Germinal center (tissue), 1 donor: ENCODE data around the gene NUAK1.
A peak's percentile ranks its signal among the peaks of the same experiment; 100 is the strongest.

Experiments
- DNase-seq: peaks from one replicate; pipeline ENCODE4 v3.0.0; 2012; ENCODE audit warnings: mixed read lengths, low spot score

The NUAK1 gene

DNA sequence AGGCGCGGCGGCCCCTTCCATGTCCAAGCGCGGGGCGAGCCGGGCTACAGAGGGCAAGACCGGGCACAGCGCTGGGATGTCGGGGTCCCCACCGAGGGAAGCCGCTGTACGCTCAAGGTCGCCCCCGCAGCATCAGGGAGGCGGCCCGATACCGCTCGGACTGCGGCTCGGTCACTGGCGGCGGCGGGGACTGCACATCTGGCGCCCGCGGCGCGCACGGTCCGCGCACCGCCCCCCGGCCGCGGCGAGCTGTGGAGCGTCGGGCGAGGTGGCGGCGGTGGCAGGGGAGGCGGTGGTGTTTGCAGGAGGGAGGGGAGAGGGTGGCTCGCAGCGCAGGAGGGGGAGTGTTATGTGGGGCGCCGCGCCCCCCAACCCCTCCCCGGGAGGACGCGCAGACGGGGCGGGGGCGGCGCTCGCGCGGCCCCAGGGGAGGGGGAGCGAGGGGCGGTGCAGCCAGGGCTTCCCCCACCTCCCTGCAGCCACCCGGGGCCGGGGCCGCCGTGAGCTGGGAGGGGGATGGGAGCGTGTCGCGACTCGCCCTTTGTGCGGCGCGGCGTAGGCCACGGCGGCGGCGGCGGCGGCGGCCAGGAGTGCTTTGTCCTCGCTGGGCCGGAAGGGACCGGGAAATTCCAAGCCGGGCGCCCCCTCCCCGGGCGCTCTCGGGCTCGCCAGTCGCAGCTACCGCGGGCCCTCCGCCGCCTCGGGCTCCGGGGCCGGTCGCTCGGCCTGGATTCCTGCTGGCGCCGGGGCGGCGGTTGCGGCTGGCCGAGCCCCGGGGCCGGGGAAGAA lies at the start of gene NUAK1:
TSS of gene NUAK1 (minus strand) at position 322 of the 789 bp plus-strand sequence. CDS start at position 21, 301 bp downstream.
- DNase-seq: peak; percentile 38

DNA sequence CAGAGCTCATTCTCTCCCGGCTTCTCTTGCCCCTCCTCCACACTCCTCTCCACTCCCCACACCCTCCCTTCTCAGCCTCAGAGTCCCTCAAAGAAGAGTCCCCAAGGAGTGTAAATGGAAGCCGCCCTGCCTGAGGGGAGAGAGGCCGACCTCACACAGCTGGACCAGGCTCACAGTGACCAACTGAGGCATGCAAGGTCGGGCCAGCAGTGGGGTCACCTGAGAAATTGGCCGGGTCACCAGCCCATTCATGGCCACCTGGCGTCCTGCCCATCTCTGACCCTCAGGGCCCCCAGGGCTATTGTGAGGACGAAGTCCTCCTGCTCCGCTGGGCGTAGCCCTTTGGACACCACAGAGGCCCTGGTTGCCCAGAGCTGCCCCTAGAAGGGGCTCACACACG lies 49.5 kb upstream of the NUAK1 start:
- DNase-seq: no peak

DNA sequence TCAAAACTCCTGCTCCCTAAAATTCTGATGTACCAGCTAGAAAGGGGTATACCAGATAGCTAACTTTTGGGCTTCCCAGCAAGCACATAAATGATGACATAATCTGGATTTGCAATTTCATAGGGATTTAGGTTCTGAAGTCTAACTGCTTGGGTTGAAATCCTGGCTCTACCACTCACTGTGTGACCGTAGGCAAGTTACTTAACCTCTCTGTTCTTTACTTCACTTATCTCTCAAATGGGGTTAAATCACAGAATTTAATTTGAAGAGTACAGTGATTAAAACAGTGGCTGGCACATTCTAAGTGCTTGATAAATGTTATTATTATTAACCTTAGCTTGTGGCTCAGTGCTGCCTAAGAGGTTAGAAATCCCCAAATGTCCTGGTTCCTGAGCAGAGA lies 49.1 kb upstream of the NUAK1 start:
- DNase-seq: no peak

DNA sequence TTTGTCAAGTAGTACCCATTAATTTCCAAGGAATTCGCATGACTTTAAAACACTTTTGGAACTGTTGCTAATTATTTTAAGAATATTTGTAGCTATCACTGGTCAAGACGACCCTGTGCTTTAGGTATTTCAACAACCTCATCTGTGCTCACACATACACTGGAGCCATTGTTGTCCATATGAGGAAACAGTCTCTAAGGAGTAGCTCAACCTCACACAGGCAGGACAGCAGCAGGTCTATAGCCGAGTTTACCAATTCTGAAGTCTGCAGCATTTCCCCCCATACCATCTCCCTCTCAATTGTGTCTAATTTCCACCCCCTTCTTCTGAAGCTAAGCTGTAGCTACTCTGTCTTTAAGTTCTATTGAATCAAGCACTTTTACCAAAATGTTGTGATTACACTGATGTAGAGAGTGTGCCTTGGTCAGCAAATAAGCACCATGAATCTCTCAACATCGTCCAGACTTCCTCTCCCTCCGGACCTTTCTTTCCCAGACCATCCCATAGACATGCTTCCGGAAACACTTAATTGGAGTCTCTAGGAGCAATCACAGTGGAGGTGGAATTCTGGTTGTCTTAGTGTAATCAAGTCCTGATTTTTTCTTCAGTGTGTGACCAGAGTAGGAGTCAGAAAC lies 48.5 kb upstream of the NUAK1 start:
- DNase-seq: no peak

DNA sequence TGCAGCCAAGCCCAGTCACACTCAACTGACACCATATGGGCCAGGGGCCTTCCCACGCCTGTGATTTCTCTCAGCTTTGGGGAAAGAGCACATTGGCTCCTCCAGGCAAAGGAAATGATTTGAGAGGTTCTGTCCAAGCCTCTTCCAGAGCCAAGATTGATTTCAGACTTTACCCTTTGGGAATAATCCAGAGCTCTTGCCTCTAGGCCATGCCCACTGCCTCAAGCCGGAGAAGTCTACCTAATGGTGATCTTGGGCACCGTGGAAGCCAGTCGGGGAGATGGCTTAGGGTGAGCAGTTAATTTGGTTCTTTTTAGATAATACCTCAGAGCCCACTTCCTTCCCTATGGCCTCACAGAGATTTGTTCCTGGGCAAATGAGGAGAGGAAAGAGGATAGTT lies 45.0 kb upstream of the NUAK1 start:
- no peak for DNase-seq

DNA sequence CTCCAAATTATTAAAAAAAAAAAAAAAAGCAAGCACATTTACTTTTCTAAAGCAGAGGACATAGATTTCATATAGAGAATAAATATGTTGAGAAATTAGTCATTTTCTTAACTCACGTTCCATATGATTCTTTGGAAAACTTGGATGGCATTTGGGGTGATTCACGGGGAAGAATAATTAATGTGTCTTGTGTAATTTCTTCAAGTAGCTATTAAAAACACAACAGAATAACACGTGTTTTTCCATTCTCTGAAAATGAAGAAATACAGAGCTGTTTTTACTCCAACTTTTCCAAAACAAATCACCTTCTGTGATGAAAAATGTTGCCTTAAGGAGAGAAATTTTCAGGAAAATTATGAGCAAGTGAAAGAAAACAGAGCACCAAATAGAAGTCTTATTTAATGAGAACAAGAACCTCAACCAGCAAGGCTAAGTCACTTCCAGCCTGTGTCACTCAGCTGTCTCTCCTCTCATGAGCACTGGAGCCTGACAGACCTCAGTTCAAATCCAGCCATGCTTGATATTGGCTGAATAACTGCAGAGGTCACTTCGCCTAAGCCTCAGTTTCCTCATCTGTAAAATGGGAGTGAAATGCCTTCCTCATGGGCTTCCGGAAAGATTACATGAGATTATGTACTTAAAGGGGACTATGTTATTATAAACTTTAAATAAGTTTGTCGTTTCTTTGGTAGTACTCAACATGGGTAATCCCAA lies 42.8 kb upstream of the NUAK1 start:
- no peak for DNase-seq

DNA sequence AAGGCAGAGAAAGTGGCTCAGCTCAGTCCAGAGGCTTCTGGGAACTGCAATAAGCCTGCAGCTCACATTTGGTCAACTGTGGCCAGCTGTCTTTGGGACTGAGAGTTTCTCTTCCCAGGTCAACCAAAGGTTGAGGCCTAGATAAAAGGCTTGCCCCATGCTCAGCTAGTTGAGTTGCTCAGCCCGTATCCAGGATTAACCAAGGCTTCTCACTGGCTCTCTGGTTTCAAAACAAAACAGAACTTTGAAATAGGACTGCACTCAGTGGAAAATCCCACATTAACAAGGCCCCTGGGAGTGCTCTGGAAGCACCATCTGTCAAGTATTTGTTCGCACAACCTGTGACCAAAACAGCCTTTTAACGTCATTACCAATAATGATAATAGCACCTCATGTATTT lies 40.3 kb upstream of the NUAK1 start:
- DNase-seq: no peak

DNA sequence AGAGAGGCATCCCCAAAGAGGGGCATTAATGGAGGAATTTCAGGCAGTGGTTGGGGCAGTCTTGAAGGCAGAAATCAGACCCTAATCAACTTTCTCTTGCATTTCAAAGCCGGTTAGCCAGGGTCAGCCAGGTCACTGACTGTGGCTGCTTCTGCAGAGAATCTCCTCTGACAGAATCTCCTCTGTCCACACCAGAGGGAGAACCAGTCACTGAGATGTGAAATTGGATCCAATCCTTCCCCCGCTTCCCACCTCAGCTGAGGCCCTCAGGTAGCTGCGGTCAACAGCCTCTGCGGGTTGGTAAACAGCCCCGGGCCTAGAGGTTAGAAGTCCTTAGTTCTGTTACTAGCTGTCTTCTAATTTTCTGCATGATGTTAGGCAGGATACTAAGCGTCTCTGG lies 39.8 kb upstream of the NUAK1 start:
- DNase-seq: no peak

DNA sequence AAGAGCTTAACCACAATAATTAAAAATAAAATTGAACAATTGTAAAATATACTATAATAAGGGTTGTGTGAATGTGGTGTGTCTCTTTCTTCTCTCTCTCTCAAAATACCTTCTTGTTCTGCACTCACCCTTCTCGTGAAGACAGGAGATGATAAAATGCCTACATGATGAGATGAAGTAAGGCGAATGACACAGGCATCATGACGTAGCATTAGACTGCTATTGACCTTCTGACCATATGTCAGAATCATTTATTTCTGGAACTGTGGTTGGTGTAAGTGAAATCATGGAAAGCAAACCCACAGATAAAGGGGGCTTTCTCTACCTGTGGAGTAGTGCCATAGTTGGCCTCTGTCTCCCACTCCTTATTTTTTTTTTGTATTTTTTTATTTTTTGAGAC lies 37.8 kb upstream of the NUAK1 start:
- DNase-seq: no peak

DNA sequence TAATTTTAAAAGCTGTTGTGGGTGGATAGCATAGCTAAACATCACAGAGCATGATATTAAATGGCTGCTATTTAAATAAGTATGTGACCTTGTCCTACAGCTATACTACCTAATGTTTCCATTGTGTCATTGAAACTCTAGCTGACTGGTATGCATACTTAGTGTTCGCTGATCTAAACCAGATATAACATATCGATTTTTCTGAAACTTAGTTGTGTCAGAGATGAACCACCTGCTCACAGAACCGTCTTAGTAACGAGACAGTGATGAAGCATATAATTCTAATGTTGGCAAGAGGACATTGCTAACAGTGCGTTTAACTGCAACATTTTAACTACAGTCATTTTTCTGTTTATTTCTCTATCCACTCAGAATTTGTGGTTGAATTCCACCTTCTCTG lies 36.1 kb upstream of the NUAK1 start:
- DNase-seq: no peak

DNA sequence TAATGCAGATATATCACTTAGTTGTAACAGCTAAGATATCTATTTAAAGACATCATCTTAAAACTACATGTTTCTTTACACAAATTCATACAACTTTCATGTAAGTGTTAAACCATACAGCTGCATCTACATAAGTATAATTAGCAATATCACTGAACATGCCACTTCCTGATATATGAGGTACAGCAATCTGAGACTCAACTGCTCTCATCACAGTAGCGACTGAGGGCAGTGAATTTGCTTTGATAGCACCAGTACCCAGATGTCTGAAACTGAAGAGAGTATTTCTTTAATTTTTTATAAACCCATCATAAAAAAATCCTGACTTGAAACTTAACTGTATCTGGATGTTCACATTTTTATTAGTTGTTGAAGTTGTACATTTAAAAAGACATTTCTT lies 34.7 kb upstream of the NUAK1 start:
- DNase-seq: no peak

DNA sequence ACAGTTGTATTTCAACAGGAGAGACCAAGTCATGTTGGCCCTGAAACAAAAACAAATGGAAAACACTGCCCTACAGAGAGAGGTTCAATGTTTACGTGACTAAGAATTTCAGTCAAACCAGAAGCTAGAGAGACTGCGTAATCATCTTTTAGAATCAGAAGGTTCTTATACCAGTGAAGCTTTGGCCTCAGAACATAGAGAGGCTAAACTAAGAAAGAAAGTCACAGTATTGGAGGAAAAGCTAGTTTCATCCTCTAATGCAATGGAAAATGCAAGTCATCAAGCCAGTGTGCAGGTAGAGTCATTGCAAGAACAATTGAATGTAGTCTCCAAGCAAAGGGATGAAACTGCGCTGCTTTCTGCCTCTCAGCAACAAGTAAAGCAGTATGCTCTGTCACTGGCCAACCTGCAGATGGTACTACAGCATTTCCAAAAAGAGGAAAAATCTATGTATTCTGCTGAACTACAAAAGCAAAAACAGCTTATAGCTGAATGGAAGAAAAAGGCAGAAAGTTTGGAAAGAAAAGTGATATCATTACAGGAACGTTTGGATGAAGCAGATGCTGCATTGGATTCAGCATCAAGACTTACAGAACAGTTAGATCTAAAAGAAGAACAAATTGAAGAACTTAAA lies 32.5 kb upstream of the NUAK1 start:
- no peak for DNase-seq

DNA sequence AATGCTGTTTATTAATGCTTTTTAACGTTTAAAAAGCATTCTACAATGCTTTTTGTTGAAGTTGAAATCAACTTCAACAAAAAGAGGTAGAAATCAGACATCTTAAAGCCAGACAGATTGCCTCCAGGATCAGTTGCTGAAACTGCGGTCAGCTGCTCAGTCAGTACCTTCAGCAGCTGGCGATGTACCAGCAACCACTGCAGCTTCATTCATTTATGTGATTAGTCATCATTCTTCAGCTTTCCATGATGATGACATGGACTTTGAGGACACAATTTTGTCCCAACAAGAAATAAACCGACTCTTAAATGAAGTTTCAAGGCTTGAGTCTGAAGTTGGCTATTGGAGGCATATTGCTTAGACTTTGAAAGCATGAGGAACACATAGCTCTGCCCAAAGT lies 31.5 kb upstream of the NUAK1 start:
- DNase-seq: no peak

DNA sequence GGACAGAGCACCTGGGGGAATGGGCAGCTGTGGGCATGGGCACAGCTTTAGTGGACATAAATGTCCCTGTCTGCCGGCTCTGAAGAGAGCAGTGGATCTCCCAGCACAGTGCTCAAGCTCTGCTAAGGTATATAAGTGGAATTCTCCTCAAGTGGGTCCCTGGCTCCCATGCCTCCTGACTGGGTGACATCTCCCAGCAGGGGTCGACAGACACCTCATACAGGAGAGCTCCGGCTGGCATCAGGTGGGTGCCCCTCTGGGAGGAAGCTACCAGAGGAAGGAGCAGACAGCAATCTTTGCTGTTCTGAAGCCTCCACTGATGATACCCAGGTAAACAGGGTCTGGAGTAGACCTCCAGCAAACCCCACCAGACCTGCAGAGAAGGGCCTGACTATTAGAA lies 25.0 kb upstream of the NUAK1 start:
- DNase-seq: no peak

DNA sequence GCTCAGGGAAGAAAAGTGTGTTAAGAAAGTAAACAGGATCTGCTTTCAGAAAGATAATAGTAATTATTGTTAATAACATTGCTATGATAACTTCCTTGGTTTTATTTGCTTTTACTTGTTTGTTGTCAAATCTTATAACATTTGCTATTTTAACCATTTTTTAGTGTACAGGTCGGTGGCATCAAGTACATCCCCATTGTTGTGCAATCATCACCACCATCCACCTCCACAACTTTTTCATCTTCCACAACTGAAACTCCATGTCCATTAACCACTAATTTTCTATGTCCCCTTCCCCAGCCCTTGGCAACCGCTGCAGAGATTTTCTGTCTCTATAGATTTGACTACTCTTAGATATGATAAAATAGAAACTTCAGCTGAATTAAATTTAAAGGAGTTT lies 22.7 kb upstream of the NUAK1 start:
- no peak for DNase-seq

DNA sequence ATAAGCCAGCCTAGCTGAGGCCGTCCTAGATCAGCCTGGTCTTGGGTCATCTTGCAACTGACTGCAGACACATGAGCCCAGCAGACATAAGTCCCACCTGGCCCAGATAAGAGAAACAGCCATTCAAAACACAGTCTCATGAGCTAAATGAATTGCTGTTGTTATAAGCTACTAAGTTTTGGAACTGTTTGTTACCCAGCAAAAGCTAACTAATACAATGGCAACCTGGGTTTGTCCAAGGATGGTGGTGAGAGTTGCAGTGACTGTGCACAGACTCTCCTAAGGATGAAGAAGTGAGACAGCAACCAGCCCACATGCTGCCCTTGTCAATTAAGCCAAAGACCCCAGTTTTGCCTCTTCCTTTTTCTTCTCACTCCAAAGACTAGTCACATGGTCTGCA lies 22.2 kb upstream of the NUAK1 start:
- DNase-seq: no peak

DNA sequence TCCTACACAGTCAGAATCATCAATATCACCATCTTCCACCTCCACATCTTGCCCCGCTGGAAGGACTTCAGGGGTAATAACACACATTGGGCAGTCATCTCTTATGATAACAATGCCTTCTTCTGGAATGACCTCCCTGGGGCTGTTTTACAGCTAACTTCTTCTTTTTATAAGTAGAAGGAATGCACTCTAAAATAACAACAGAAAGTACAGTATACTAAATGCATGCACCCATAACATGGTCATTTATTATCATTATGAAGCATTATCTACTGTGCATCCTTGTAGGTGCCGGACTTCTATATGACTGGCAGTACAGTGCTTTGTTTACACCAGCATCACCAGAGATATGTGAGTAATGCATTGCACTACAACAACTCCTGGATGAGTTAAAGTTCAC lies 19.0 kb upstream of the NUAK1 start:
- no peak for DNase-seq

DNA sequence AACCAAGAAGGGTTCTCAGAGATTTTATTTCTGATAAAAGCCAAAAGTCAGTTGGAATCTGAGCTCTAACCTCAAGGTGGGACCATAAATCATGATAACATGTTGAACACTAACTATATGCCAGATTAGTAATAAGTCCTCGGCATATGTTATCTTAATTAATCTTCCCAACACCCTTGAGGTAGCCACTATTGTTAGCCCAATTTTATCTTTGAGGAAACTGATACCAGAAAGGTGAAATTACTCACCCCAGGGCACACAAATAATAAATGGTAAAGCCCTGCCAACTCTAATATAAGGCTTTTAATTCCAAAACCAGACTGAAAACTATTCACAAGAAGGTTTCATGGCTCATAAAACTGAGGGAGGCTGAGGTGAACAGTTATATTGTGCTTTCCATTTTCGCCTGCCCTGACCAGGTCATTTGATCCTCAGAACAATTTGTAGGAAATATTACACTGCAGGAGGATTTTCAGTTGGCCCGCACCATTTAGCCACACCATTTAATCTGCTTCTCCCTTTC lies 16.1 kb upstream of the NUAK1 start:
- DNase-seq: no peak

DNA sequence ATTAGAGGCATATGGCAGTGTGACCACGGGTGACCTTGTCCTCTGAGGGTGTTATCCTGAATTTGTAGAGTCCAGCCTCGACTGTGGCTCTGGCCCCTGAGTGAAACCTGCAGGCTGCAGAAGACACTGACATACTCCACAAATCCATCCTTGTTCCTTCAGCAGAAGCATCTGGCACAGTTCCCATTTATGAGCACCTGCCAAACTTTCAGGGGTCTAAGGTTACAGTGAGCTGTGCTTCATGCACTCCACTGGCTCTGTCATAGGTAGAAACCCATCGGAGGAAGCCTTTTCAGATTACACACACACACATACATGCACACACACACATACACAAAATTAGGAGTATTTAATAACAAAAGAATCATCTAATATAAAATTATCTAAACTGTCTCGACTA lies 13.6 kb upstream of the NUAK1 start:
- no peak for DNase-seq

DNA sequence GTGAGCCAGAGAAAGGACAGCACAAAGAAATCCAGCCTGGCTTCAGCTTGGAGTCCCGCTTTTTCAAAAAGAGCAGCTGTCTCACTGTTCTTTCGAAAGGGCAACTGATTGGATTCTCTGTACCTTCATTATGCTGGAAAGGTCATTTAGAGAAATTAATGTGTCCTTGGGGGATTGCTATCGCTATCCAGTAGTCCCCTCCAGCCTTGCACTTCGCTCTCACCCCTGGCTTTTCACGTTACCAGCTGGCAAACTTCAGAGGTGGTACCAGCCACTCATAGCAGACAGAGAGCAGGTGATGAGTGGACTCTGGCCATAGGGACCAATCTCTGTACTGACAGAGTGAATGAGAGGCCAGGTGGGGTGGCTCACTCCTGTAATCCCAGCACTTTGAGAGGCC lies 11.8 kb upstream of the NUAK1 start:
- no peak for DNase-seq

DNA sequence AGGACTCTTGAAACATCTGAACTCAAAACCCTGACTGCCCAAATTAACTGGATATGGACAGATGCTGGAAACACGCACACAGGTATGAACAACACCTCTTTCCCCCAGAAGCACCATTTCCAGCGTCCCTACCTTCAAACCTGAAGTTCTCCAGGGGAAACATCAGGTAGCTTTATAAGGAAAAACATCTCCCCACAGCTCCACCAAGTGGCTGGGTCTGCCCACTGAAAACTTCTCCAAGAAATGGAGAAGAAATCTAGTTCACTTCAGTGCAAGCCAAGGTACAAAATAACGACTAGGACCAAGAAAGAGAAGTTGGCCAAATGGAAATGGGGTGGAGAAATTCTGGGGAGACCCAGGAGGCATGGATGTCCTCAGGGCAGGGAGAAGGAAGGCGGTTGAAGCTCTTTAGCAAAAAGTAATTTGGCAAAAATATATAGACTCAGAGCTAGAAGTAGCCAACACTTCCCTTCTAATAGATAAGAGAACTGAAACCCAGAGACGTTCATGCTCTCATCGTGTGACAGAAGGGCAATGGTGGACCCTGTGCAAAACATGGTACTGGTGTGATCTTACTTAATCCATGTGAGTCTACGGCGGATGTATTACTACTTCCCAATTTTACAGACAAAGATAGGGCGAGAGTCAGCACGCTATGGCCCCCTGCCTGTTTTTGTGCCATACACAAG lies 10.5 kb upstream of the NUAK1 start:
- no peak for DNase-seq

DNA sequence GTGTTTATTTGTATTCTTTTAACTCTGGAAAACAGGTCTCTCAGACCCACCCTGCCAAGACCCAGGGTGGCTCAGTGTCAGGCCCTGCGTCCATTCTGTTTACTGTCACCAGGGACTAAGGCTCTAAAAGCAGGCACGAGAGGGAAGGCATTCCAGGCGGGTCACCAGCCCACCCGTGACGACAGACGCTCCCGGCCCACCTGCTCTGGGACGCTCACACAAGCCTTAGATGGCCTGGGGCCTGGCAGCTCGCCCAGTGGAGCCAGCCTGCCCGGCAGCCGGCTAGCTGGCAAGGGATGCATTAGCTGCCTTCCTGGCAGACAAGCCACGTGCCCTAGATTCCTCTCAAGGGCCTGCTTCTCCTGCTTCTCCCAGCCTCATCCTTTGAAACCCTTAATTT lies 9.2 kb upstream of the NUAK1 start:
- no peak for DNase-seq
